ENCODE data around the gene PSTPIP1. TPM values are rescaled to one million over a fixed set of nuclear protein-coding genes. Genes with fewer than 3 reads are reported as not detected.
A peak's percentile ranks its signal among the peaks of the same experiment; 100 is the strongest.
"Not testable (repeated sequence)": the region's sequence is repeated elsewhere in the genome, so short reads cannot be mapped to it uniquely, and the experiment has no call there.

The PSTPIP1 gene
- total RNA-seq (2014; rRNA removed; shearing (Covaris generic)): 11.7 and 13.4 TPM in 2 replicates

GRCh38 chr15:76994971-76995945 is at the start of gene PSTPIP1:
TSS of gene PSTPIP1 (plus strand) at chr15:76995126. CDS start at chr15:76995574, 448 bp downstream.
- Histone ChIP-seq H3K4me3 (peak within 1 kb of the TSS; percentile 51), H3K9me3 (replicated peaks) (no peaks in the 10 kb centered on the region), H3K4me1 (0 out of 2 replicates have a peak, but pooled peaks cover 10% of the 10 kb centered on the region), H3K27ac (no peak within 1 kb of the TSS), H3K27me3 (no peaks in the 10 kb centered on the region), H3K36me3 (no peaks in the 10 kb centered on the region)
- DNase-seq: peak; percentile 59 to 63

- no peak for DNase-seq
- Histone ChIP-seq H3K9me3 (replicated peaks) (no peaks in the 10 kb centered on the region; the same call in 1 of the 2 replicates), H3K36me3 (peaks cover 50% of the 10 kb centered on the region), H3K27me3 (no peaks in the 10 kb centered on the region), H3K27ac (no peak overlapping the region), H3K4me3 (no peak overlapping the region), H3K4me1 (no peaks in the 10 kb centered on the region)
These were observed 49.3 kb upstream of the PSTPIP1 start for GRCh38 chr15:76945494-76946093.

- Histone ChIP-seq H3K36me3 (peaks cover 50% of the 10 kb centered on the region), H3K27me3 (no peaks in the 10 kb centered on the region), H3K27ac (no peak overlapping the region), H3K9me3 (replicated peaks) (no peaks in the 10 kb centered on the region; the same call in 1 of the 2 replicates), H3K4me1 (no peaks in the 10 kb centered on the region), H3K4me3 (no peak overlapping the region)
- no peak for DNase-seq
These were observed 47.5 kb upstream of the PSTPIP1 start for GRCh38 chr15:76947454-76947853.

DNA sequence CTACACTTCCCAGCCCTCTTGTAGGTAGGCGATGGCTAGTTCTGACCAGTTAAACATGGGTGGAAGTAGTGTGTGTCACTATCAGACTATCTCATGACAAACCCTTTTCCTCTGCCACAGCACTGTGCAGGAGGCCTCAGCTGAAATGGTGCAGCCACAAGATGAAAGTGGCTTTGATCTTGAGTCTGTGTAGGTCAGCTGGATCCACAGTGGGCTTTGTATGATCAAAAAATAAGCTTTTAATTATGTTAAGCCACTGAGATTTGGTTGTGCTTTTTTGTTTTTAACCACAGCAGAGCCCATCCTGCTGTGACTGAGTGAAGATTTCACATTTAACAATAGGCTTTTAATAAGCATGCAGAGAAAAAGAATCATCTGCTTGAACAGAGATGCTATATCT is 43.7 kb upstream of the PSTPIP1 start:
- Histone ChIP-seq H3K27ac (no peak overlapping the region), H3K27me3 (no peaks in the 10 kb centered on the region), H3K9me3 (replicated peaks) (no peaks in the 10 kb centered on the region; the same call in 1 of the 2 replicates), H3K36me3 (peaks cover 28% of the 10 kb centered on the region), H3K4me3 (no peak overlapping the region), H3K4me1 (peaks cover 4% of the 10 kb centered on the region; the same call in 1 of the 2 replicates)
- no peak for DNase-seq

DNA sequence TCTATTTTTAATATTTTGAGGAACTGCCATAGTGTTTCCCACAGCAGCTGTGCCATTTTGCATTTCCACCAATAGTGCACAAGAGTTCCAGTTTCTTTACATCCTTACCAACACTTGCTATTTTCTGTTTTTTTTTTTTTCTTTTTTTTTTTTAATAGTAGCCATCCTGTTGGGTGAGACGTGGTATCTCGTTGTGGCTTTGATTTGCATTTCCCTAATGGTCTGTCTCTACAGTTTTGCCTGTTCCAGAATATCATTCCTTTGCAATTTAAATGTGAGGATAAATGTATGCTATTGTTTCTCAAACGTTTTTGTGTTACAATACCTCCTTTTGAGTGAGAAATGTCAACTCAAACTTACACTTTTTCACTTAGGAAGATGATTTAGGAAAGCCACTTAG is 41.0 kb upstream of the PSTPIP1 start:
- peaks cover 16% of the 10 kb centered on the region for H3K36me3 ChIP-seq
- H3K4me3 ChIP-seq: no peak overlapping the region
- DNase-seq: no peak
- H3K9me3 ChIP-seq (replicated peaks): no peaks in the 10 kb centered on the region; the same call in 1 of the 2 replicates
- H3K4me1 ChIP-seq: peaks cover 4% of the 10 kb centered on the region; the same call in 1 of the 2 replicates
- H3K27me3 ChIP-seq: no peaks in the 10 kb centered on the region
- H3K27ac ChIP-seq: no peak overlapping the region

- H3K9me3 ChIP-seq (replicated peaks): no peaks in the 10 kb centered on the region; the same call in 1 of the 2 replicates
- no peak overlapping the region for H3K27ac ChIP-seq
- peak in 1 of 2 experiments; percentile 50 for DNase-seq
These were observed 40.2 kb upstream of the PSTPIP1 start for GRCh38 chr15:76954744-76955143.

GRCh38 chr15:76961268-76962011 is 33.5 kb upstream of the PSTPIP1 start:
- no peak for DNase-seq
- no peaks in the 10 kb centered on the region for H3K27me3 ChIP-seq

More at GRCh38 chr15:76954744-76955143, 40.2 kb upstream of the PSTPIP1 start:
- Histone ChIP-seq H3K36me3 (peaks cover 8% of the 10 kb centered on the region), H3K4me3 (no peak overlapping the region), H3K27me3 (no peaks in the 10 kb centered on the region), H3K4me1 (peaks cover 4% of the 10 kb centered on the region; the same call in 1 of the 2 replicates)

GRCh38 chr15:76962337-76963013 is 32.5 kb upstream of the PSTPIP1 start:
- Histone ChIP-seq H3K36me3 (no peaks in the 10 kb centered on the region), H3K27me3 (no peaks in the 10 kb centered on the region), H3K27ac (no peak overlapping the region), H3K4me3 (no peak overlapping the region), H3K9me3 (replicated peaks) (no peaks in the 10 kb centered on the region), H3K4me1 (peaks cover 33% of the 10 kb centered on the region)
- peak; percentile 31 to 48 for DNase-seq

More at GRCh38 chr15:76961268-76962011, 33.5 kb upstream of the PSTPIP1 start:
- peaks cover 28% of the 10 kb centered on the region for H3K4me1 ChIP-seq
- H3K27ac ChIP-seq: no peak overlapping the region
- no peaks in the 10 kb centered on the region for H3K36me3 ChIP-seq
- H3K9me3 ChIP-seq (replicated peaks): no peaks in the 10 kb centered on the region
- no peak overlapping the region for H3K4me3 ChIP-seq

- no peak for DNase-seq
- H3K27ac ChIP-seq: peak overlapping the region; percentile 22; the same call in 1 of the 2 replicates
These were observed 31.3 kb upstream of the PSTPIP1 start for GRCh38 chr15:76963596-76963995.

GRCh38 chr15:76964157-76964556 is 30.8 kb upstream of the PSTPIP1 start:
- no peaks in the 10 kb centered on the region for H3K36me3 ChIP-seq
- H3K27me3 ChIP-seq: no peaks in the 10 kb centered on the region
- H3K9me3 ChIP-seq (replicated peaks): no peaks in the 10 kb centered on the region
- H3K4me3 ChIP-seq: no peak overlapping the region
- DNase-seq: no peak
- H3K27ac ChIP-seq: peak overlapping the region; percentile 22; the same call in 1 of the 2 replicates
- peaks cover 33% of the 10 kb centered on the region for H3K4me1 ChIP-seq

More at GRCh38 chr15:76963596-76963995, 31.3 kb upstream of the PSTPIP1 start:
- H3K4me1 ChIP-seq: peaks cover 33% of the 10 kb centered on the region
- H3K27me3 ChIP-seq: no peaks in the 10 kb centered on the region
- H3K4me3 ChIP-seq: no peak overlapping the region
- H3K36me3 ChIP-seq: no peaks in the 10 kb centered on the region
- no peaks in the 10 kb centered on the region for H3K9me3 ChIP-seq (replicated peaks)

- not testable (repeated sequence) for DNase-seq; H3K4me3 ChIP-seq; H3K27me3 ChIP-seq; H3K9me3 ChIP-seq (replicated peaks); H3K27ac ChIP-seq; H3K36me3 ChIP-seq
- H3K4me1 ChIP-seq: peaks cover 33% of the 10 kb centered on the region
These were observed 28.9 kb upstream of the PSTPIP1 start for GRCh38 chr15:76966051-76966450.

DNA sequence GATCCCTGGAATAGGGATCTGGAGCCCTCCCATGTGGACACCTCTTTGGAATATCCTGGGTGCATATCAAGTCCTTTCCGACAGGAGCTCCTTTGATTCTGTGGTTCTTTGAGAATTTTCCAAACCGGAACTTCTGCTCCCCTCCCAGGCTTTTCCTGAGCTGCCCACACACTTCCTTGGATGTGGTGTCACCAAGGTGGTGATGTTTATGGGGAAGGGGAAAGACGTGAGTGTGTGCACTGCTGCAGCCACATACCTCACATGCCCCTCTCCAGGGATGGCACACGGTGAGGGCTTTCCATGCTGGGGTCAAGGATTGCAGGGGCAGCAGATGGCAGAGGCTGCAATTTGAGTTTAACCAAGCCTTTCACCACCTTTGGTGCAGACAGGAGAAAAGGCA is 27.9 kb upstream of the PSTPIP1 start:
- peaks cover 32% of the 10 kb centered on the region for H3K4me1 ChIP-seq
- DNase-seq: no peak
- no peaks in the 10 kb centered on the region for H3K9me3 ChIP-seq (replicated peaks)
- H3K36me3 ChIP-seq: no peaks in the 10 kb centered on the region
- H3K27ac ChIP-seq: no peak overlapping the region
- H3K27me3 ChIP-seq: no peaks in the 10 kb centered on the region
- H3K4me3 ChIP-seq: no peak overlapping the region

- DNase-seq: no peak
- H3K4me3 ChIP-seq: no peak overlapping the region
- no peaks in the 10 kb centered on the region for H3K9me3 ChIP-seq (replicated peaks)
- H3K27ac ChIP-seq: no peak overlapping the region
- H3K4me1 ChIP-seq: peaks cover 21% of the 10 kb centered on the region
- H3K36me3 ChIP-seq: no peaks in the 10 kb centered on the region
- no peaks in the 10 kb centered on the region for H3K27me3 ChIP-seq
These were observed 26.6 kb upstream of the PSTPIP1 start for GRCh38 chr15:76968306-76968705.
